OCI-LY7 (cell line): ENCODE data around the gene SEC31A. TPM values are rescaled to one million over a fixed set of nuclear protein-coding genes. Genes with fewer than 3 reads are reported as not detected.
A peak's percentile ranks its signal among the peaks of the same experiment; 100 is the strongest.
"Not testable (repeated sequence)": the region's sequence is repeated elsewhere in the genome, so short reads cannot be mapped to it uniquely, and the experiment has no call there.

Experiments
- BruUV-seq: library from RNA; stranded (reverse); fragments of 400-500 nt; replicated peaks from 2 replicates; lab custom pipeline; 2021; lab: Mats Ljungman, UMichigan
- CTCF ChIA-PET: fragments of 300-600 bp; sonication (Branson Sonifier 250); formaldehyde crosslinking; loops from one replicate; lab custom pipeline; 2022; ENCODE audit warnings: antibody characterized with exemption; ENCODE audit not compliant: unreplicated experiment; lab: Charles Lee
- POLR2A ChIA-PET: fragments of 300-600 bp; sonication (Branson Sonifier 250); formaldehyde crosslinking; loops from one replicate; lab custom pipeline; 2022; ENCODE audit warnings: antibody characterized with exemption; lab: Charles Lee
- DNase-seq: peaks from one replicate; pipeline ENCODE4 v3.0.0-alpha.2; 2015; ENCODE audit warnings: low spot score
- H2AFZ ChIP-seq: fragments of 200-600 bp; sonication (generic), shearing (Covaris generic); 2 replicates; pipeline ENCODE4 v1.6.1; 2014; ENCODE audit warnings: mild to moderate bottlenecking, antibody characterized with exemption, low read length, moderate library complexity
- H3K27ac ChIP-seq: fragments of 200-600 bp; sonication (generic); 2 replicates; pipeline ENCODE4 v1.5.1; 2014; ENCODE audit warnings: mixed run types, low read depth, mild to moderate bottlenecking, moderate library complexity, low read length, inconsistent platforms; ENCODE audit not compliant: poor library complexity, severe bottlenecking
- H3K36me3 ChIP-seq: fragments of 200-600 bp; sonication (generic); 2 replicates; pipeline ENCODE4 v1.6.1; 2014; ENCODE audit warnings: mild to moderate bottlenecking, antibody characterized with exemption, low read length, moderate library complexity, mixed read lengths; ENCODE audit not compliant: insufficient read depth
- H3K4me1 ChIP-seq: fragments of 200-600 bp; sonication (generic); 2 replicates; pipeline ENCODE4 v1.5.1; 2014; ENCODE audit warnings: mild to moderate bottlenecking, low read length; ENCODE audit not compliant: insufficient read depth, poor library complexity, severe bottlenecking
- H3K4me2 ChIP-seq: fragments of 200-600 bp; sonication (generic); 2 replicates; pipeline ENCODE4 v1.6.1; 2014; ENCODE audit warnings: mild to moderate bottlenecking, low read length
- H3K4me3 ChIP-seq: fragments of 200-600 bp; sonication (generic); 2 replicates; pipeline ENCODE4 v1.5.1; 2014; ENCODE audit warnings: mild to moderate bottlenecking, low read depth, low read length; ENCODE audit not compliant: poor library complexity, severe bottlenecking
- H3K79me2 ChIP-seq: fragments of 200-600 bp; sonication (generic); 2 replicates; pipeline ENCODE4 v1.6.1; 2016; ENCODE audit warnings: low read depth, mild to moderate bottlenecking, low read length, moderate library complexity, mixed read lengths; ENCODE audit not compliant: insufficient read depth
- H3K9me2 ChIP-seq: fragments of 200-600 bp; sonication (generic); 2 replicates; pipeline ENCODE4 v1.6.1; 2016; ENCODE audit warnings: mild to moderate bottlenecking, low read length, mixed read lengths; ENCODE audit not compliant: insufficient read depth
- H3K9me3 ChIP-seq: fragments of 200-600 bp; sonication (generic); 2 replicates; pipeline ENCODE4 v1.6.1; 2014; ENCODE audit warnings: mild to moderate bottlenecking, mixed run types, low read length, mixed read lengths
- H4K20me1 ChIP-seq: fragments of 200-600 bp; sonication (generic); 2 replicates; pipeline ENCODE4 v1.6.1; 2014; ENCODE audit warnings: mild to moderate bottlenecking, antibody characterized with exemption, low read length, moderate library complexity, mixed read lengths; ENCODE audit not compliant: insufficient read depth
- CTCF ChIP-seq: fragments of 200-600 bp; sonication (generic); conservative IDR thresholded peaks from 2 replicates; pipeline ENCODE4 v1.5.1; 2014; ENCODE audit warnings: mild to moderate bottlenecking, antibody characterized with exemption, low read length, moderate library complexity, mixed read lengths
- EZH2phosphoT487 ChIP-seq: fragments of 200-600 bp; sonication (generic); IDR thresholded peaks from 2 replicates; pipeline ENCODE4 v1.6.1; 2018; ENCODE audit warnings: low read depth, borderline replicate concordance, mild to moderate bottlenecking, mixed run types, antibody characterized with exemption, low read length, moderate library complexity, mixed read lengths
- intact Hi-C: fragments of 100-400 bp; cut with micrococcal nuclease; formaldehyde crosslinking; loops from one replicate; pipeline ENCODE4 v1.10.0; 2022; ENCODE audit not compliant: unreplicated experiment
- total RNA-seq, 2 experiments: library from RNA; depleted of rRNA in 1 of 2; stranded (reverse); fragments of >200 nt in 1 of 2; shearing (Covaris generic) in 1 of 2; gene quantifications; 2 replicates each; pipeline ENCODE4 v1.2.3, GENCODE V29; 2014 to 2022

The SEC31A gene
- total RNA-seq, 2 experiments from 2014 or later = 93.4 to 135 TPM

- POLR2A ChIA-PET = interaction anchor here (0.6 to 1.6 kb wide), 4 partner anchors 22 to 45 kb away, joined by 3 to 8 read pairs (median 4); no protein-coding TSS in a partner anchor
- CTCF ChIA-PET = no interaction called here
- no peak overlapping the region for H3K4me2 ChIP-seq
- H3K9me3 ChIP-seq = no peaks in the 10 kb centered on the region
- BruUV-seq = TSS peak; percentile 73
- H3K27ac ChIP-seq = no peak overlapping the region
- TF ChIP-seq CTCF (no peak), EZH2phosphoT487 (no peak)
- H3K4me3 ChIP-seq = no peak overlapping the region
- no peaks in the 10 kb centered on the region for H4K20me1 ChIP-seq
- H2AFZ ChIP-seq = no peak overlapping the region
- H3K36me3 ChIP-seq = peaks cover 60% of the 10 kb centered on the region
- intact Hi-C loops = no loop called here
- H3K79me2 ChIP-seq = no peaks in the 10 kb centered on the region
- no peaks in the 10 kb centered on the region for H3K4me1 ChIP-seq
- no peak for DNase-seq
- no peaks in the 10 kb centered on the region for H3K9me2 ChIP-seq
Observed at GRCh38 chr4:82818664-82819662, 72.0 kb downstream of the SEC31A start.

- POLR2A ChIA-PET = interaction anchor here (1.0 kb wide), 1 partner anchor 10 kb away, joined by 3 read pairs; no protein-coding TSS in a partner anchor
Observed at GRCh38 chr4:82816874-82817273, 74.1 kb downstream of the SEC31A start.

GRCh38 chr4:82814034-82814433 is 76.9 kb downstream of the SEC31A start:
- POLR2A ChIA-PET = interaction anchor here (0.8 kb wide), 1 partner anchor 10 kb away, joined by 5 read pairs; no protein-coding TSS in a partner anchor
- Histone ChIP-seq H3K9me3 (no peaks in the 10 kb centered on the region), H3K4me1 (no peaks in the 10 kb centered on the region), H3K4me3 (no peak overlapping the region), H3K27ac (no peak overlapping the region), H4K20me1 (no peaks in the 10 kb centered on the region), H2AFZ (no peak overlapping the region), H3K9me2 (no peaks in the 10 kb centered on the region), H3K79me2 (no peaks in the 10 kb centered on the region), H3K4me2 (no peak overlapping the region), H3K36me3 (peaks cover 15% of the 10 kb centered on the region)
- no peak for DNase-seq
- CTCF ChIA-PET = no interaction called here
- intact Hi-C loops = no loop called here
- no TSS peak for BruUV-seq
- no peak for TF ChIP-seq CTCF
- TF ChIP-seq EZH2phosphoT487 = no peak

More at GRCh38 chr4:82816874-82817273, 74.1 kb downstream of the SEC31A start:
- intact Hi-C loops, H4K20me1 ChIP-seq, DNase-seq, H3K9me3 ChIP-seq, CTCF ChIA-PET, BruUV-seq, H3K79me2 ChIP-seq, H3K4me1 ChIP-seq, H3K4me2 ChIP-seq, H2AFZ ChIP-seq, H3K9me2 ChIP-seq, H3K4me3 ChIP-seq, H3K27ac ChIP-seq: not testable (repeated sequence)
- peaks cover 43% of the 10 kb centered on the region for H3K36me3 ChIP-seq
